ENCODE measurements around the gene NRIP3. TPM values are rescaled to one million over a fixed set of nuclear protein-coding genes. Genes with fewer than 3 reads are reported as not detected.

Gene NRIP3
- total RNA-seq, 1 experiment from 2014 or later = 14.8 TPM

DNA sequence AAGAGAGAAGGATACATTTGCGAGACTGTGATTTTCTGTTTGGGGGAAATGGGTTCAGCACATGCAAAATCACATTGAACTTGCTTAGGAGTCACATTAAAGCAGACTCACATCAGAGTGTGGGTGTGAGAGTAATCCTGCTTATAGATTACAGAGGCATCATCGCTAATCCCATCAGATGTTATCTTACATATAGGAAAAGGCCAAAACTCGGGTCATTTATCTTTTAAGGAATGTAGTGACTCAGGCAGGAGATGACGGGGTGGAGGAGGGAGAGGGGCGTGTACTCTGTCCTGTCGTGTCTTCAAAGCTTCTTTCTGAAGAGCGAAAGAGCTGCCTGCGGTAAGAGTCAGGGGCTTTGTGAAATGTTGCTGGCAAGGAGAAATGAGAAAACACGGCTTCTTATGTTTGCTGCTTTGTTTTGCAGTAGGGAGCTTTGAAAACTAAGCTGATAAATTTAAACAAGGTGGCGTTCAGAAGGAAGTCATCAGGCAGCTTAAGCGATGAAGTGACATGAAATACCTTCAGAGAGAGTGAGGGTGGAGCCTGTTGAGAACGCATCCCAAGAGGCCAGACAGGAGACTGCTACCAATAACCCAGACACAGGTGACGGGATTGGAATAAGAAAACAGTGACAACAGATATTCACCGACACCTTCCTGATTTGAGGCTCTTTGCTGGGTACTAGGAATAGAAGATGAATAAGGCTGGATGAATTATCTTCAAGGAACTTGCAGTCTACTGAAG lies 68.9 kb downstream of the NRIP3 start:
- DNase-seq (ENCODE audit: extremely low read depth, low read depth) = peak; percentile 40

- DNase-seq (ENCODE audit: extremely low read depth, low read depth) = no peak
These were observed 69.9 kb downstream of the NRIP3 start for GRCh38 chr11:8933931-8934330.

- DNase-seq (ENCODE audit: extremely low read depth, low read depth) = no peak
These were observed 71.1 kb downstream of the NRIP3 start, which contains the start of gene C11orf16 for GRCh38 chr11:8932564-8933180. Gene C11orf16, minus strand, starts transcription at chr11:8932947. Its CDS starts 639 bp downstream, at chr11:8932308.

Small RNA genes lying within 50 kb of the gene (small RNA-seq; reads per million reads assigned to genes)
- gene RF00019 = 0 reads per million in 2 experiments

Other genes with a start within 250 kb of the NRIP3 start
- gene AKIP1, start 92.8 kb downstream of the NRIP3 start, total RNA-seq (2014; rRNA removed; shearing (Covaris generic)) = 41.0 and 41.5 TPM in 2 replicates
- gene C11orf16, start 71.1 kb downstream of the NRIP3 start, total RNA-seq (2014; rRNA removed; shearing (Covaris generic)) = not detected in 2 replicates
- not detected in 2 replicates for gene ASCL3, start 61.0 kb downstream of the NRIP3 start, total RNA-seq (2014; rRNA removed; shearing (Covaris generic))
- gene TMEM9B, start 39.6 kb downstream of the NRIP3 start, total RNA-seq (2014; rRNA removed; shearing (Covaris generic)) = 21.0 and 23.2 TPM in 2 replicates
- not detected in 2 replicates for gene SCUBE2, start 87.6 kb upstream of the NRIP3 start, total RNA-seq (2014; rRNA removed; shearing (Covaris generic))

All from NCI-H460 (cell line).